K562 (cell line): Measurements from ENCODE around the gene PTK6.

Experiments used
- NFYB ChIP-seq: IDR thresholded peaks from 2 replicates; pipeline ENCODE4 v1.6.1; 2011; ENCODE audit warnings: mild to moderate bottlenecking, moderate library complexity; ENCODE audit not compliant: insufficient read length; ENCODE audit errors: extremely low read depth
- POLR2A ChIP-seq: fragments of 450-650 bp; conservative IDR thresholded peaks from 2 replicates; pipeline ENCODE4 v1.6.1; 2016

DNA sequence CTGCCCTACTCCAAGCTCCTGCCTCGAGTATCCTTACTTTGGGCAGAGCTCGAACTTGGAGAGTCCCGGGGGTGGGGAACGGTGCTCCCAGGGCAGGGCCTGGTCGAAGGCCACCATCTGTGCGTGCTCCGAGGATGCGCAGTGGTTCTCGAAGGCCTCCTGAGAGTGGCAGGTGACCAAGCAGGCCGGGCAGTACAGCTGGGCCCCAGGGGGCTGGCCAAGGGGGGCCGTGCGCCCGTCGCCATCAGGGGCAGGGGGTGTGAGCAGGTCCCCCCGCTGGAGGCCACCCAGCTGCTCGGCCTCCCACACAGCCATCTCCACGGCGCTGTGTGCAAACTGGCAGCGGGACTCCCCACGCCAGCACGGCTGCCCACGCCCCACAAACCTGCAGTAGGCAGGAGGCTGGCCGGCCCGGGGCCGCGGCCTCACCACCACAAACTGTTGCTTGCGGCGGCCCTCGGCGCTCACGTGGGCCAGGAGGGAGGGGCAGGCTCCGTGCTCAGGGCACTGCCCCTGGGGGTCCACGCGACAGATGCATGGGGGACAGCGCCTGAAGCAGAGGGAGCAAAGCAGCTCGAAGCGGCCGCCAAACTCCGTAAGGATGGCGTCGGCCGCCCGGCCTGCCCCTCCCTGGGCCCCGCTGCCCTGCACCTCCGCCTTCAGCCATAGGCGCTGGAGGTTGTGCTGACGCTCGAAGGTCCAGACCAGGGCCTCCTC, 35.1 kb upstream of the PTK6 start:
- TF ChIP-seq POLR2A (no peak), NFYB (no peak)
